BJ (cell line): ENCODE data around the gene MGMT. TPM values are rescaled to one million over a fixed set of nuclear protein-coding genes. Genes with fewer than 3 reads are reported as not detected.

Experiments used
- CTCF ChIA-PET: fragments of 350-600 bp; formaldehyde crosslinking; extraction: SDS; loops from one replicate; lab custom pipeline; 2021; ENCODE audit warnings: antibody characterized with exemption, inconsistent platforms; lab: Yijun Ruan, JAX
- POLR2A ChIA-PET: fragments of 300-600 bp; sonication (Branson Sonifier 250); formaldehyde crosslinking; extraction: SDS; loops from one replicate; lab custom pipeline; 2021; ENCODE audit warnings: antibody characterized with exemption; lab: Charles Lee
- DNase-seq: peaks from one replicate; pipeline ENCODE4 v3.0.0-alpha.2; 2011; ENCODE audit warnings: low read depth
- H3K27me3 ChIP-seq: 2 replicates; pipeline ENCODE4 v1.6.0; 2011; ENCODE audit warnings: low read length; ENCODE audit not compliant: control insufficient read depth, insufficient read depth
- H3K36me3 ChIP-seq: 2 replicates; pipeline ENCODE4 v1.5.1; 2011; ENCODE audit warnings: low read length; ENCODE audit not compliant: control insufficient read depth, insufficient read depth
- H3K4me3 ChIP-seq: 2 replicates; pipeline ENCODE4 v1.5.1; 2011; ENCODE audit warnings: low read depth, mild to moderate bottlenecking, control low read depth, low read length
- CTCF ChIP-seq: IDR thresholded peaks from 2 replicates; pipeline ENCODE4 v1.5.1; 2011; ENCODE audit warnings: low read depth, mild to moderate bottlenecking, control low read depth, inconsistent platforms, low read length, moderate library complexity; ENCODE audit not compliant: insufficient read depth
- polyA plus RNA-seq: library from polyadenylated mRNA; depleted of rRNA; stranded (reverse); fragments of >200 nt; gene quantifications from 2 replicates; pipeline ENCODE4 v1.2.3, GENCODE V29; 2011

MGMT gene
- polyA plus RNA-seq, 1 experiment, result 21.0 TPM

GRCh38 chr10:129446183-129446581 lies 20.9 kb upstream of the MGMT start:
- ChIA-PET POLR2A (no interaction called here), CTCF (no interaction called here)
- H3K27me3 ChIP-seq, result no peaks in the 10 kb centered on the region
- TF ChIP-seq CTCF, result no peak
- no peaks in the 10 kb centered on the region for H3K36me3 ChIP-seq
- no peak for DNase-seq
- H3K4me3 ChIP-seq, result no peak overlapping the region

GRCh38 chr10:129447486-129447885 lies 19.6 kb upstream of the MGMT start:
- no peak overlapping the region for H3K4me3 ChIP-seq
- ChIA-PET CTCF (no interaction called here), POLR2A (no interaction called here)
- no peaks in the 10 kb centered on the region for H3K36me3 ChIP-seq
- DNase-seq, result no peak
- TF ChIP-seq CTCF, result no peak
- no peaks in the 10 kb centered on the region for H3K27me3 ChIP-seq

GRCh38 chr10:129448086-129448485 lies 19.0 kb upstream of the MGMT start:
- no peak overlapping the region for H3K4me3 ChIP-seq
- H3K27me3 ChIP-seq, result no peaks in the 10 kb centered on the region
- CTCF ChIA-PET, result interaction anchor here (0.9 to 1.0 kb wide), 2 partner anchors 11 to 16 kb away, joined by 3 read pairs; no protein-coding TSS in a partner anchor
- POLR2A ChIA-PET, result no interaction called here
- H3K36me3 ChIP-seq, result no peaks in the 10 kb centered on the region
- DNase-seq, result no peak
- TF ChIP-seq CTCF, result no peak

GRCh38 chr10:129448539-129448938 lies 18.5 kb upstream of the MGMT start:
- no peak overlapping the region for H3K4me3 ChIP-seq
- DNase-seq, result no peak
- no peak for TF ChIP-seq CTCF
- ChIA-PET CTCF (interaction anchor here (0.9 to 1.0 kb wide), 2 partner anchors 11 to 15 kb away, joined by 3 read pairs; no protein-coding TSS in a partner anchor), POLR2A (interaction anchor here (0.7 kb wide), 1 partner anchor 18 kb away, joined by 5 read pairs; no protein-coding TSS in a partner anchor)
- H3K36me3 ChIP-seq, result no peaks in the 10 kb centered on the region
- no peaks in the 10 kb centered on the region for H3K27me3 ChIP-seq

GRCh38 chr10:129449893-129450292 lies 17.1 kb upstream of the MGMT start:
- TF ChIP-seq CTCF, result no peak
- DNase-seq, result no peak
- Histone ChIP-seq H3K36me3 (no peaks in the 10 kb centered on the region), H3K27me3 (no peaks in the 10 kb centered on the region), H3K4me3 (no peak overlapping the region)
- POLR2A ChIA-PET, result no interaction called here
- CTCF ChIA-PET, result interaction anchor here (0.6 kb wide), 1 partner anchor 24 kb away, joined by 3 read pairs; no protein-coding TSS in a partner anchor
